OCI-LY7 (cell line): ENCODE data around the gene TRABD2B.

ENCODE experiments used
- CTCF ChIP-seq: fragments of 200-600 bp; sonication (generic); conservative IDR thresholded peaks from 2 replicates; pipeline ENCODE4 v1.5.1; 2014; ENCODE audit warnings: mild to moderate bottlenecking, antibody characterized with exemption, low read length, moderate library complexity, mixed read lengths
- EZH2phosphoT487 ChIP-seq: fragments of 200-600 bp; sonication (generic); IDR thresholded peaks from 2 replicates; pipeline ENCODE4 v1.6.1; 2018; ENCODE audit warnings: low read depth, borderline replicate concordance, mild to moderate bottlenecking, mixed run types, antibody characterized with exemption, low read length, moderate library complexity, mixed read lengths

GRCh38 chr1:47745715-47746609 lies 251.2 kb downstream of the TRABD2B start:
- TF ChIP-seq CTCF (no peak), EZH2phosphoT487 (no peak)
